ENCODE measurements around the gene RPL10. TPM values are rescaled to one million over a fixed set of nuclear protein-coding genes. Genes with fewer than 3 reads are reported as not detected.
"Not testable (repeated sequence)": the region's sequence is repeated elsewhere in the genome, so short reads cannot be mapped to it uniquely, and the experiment has no call there.

RPL10 gene
- total RNA-seq, 1 donor from 2014 or later: 3,070 TPM

GRCh38 chrX:154375156-154375504 is 23.0 kb upstream of the RPL10 start:
- intact Hi-C loops (cut with micrococcal nuclease): no loop called here

- intact Hi-C loops (cut with micrococcal nuclease): no loop called here
Observed at GRCh38 chrX:154376774-154377173, 21.4 kb upstream of the RPL10 start.

- intact Hi-C loops (cut with micrococcal nuclease): no loop called here
Observed at GRCh38 chrX:154378059-154378798, 19.9 kb upstream of the RPL10 start.

- intact Hi-C loops (cut with micrococcal nuclease): loop anchor here (1.0 kb wide), 1 partner anchor 10 kb away; no protein-coding TSS in a partner anchor
Observed at GRCh38 chrX:154378799-154379568, 19.2 kb upstream of the RPL10 start, which contains the start of gene EMD. Gene EMD (plus strand): TSS chrX:154379295. CDS start chrX:154379485, 190 bp downstream.

- intact Hi-C loops (cut with micrococcal nuclease): loop anchor here (1.0 kb wide), 1 partner anchor 10 kb away; no protein-coding TSS in a partner anchor
Observed at GRCh38 chrX:154379569-154379951, 18.6 kb upstream of the RPL10 start.

GRCh38 chrX:154380153-154380552 is 18.0 kb upstream of the RPL10 start:
- intact Hi-C loops (cut with micrococcal nuclease): no loop called here

- intact Hi-C loops (cut with micrococcal nuclease): no loop called here
Observed at GRCh38 chrX:154380787-154381186, 17.4 kb upstream of the RPL10 start.

GRCh38 chrX:154381271-154381670 is 16.9 kb upstream of the RPL10 start:
- intact Hi-C loops (cut with micrococcal nuclease): no loop called here

GRCh38 chrX:154382483-154383069 is 15.6 kb upstream of the RPL10 start:
- intact Hi-C loops (cut with micrococcal nuclease): no loop called here

GRCh38 chrX:154383359-154384283 is 14.6 kb upstream of the RPL10 start:
- intact Hi-C loops (cut with micrococcal nuclease): no loop called here

- intact Hi-C loops (cut with micrococcal nuclease): no loop called here
Observed at GRCh38 chrX:154384284-154384892, 13.8 kb upstream of the RPL10 start.

GRCh38 chrX:154388094-154388493 is 10.1 kb upstream of the RPL10 start:
- intact Hi-C loops (cut with micrococcal nuclease): not testable (repeated sequence)

GRCh38 chrX:154388649-154389048 is 9.5 kb upstream of the RPL10 start:
- intact Hi-C loops (cut with micrococcal nuclease): not testable (repeated sequence)

GRCh38 chrX:154389812-154390747 is 8.1 kb upstream of the RPL10 start:
- intact Hi-C loops (cut with micrococcal nuclease): not testable (repeated sequence)

- intact Hi-C loops (cut with micrococcal nuclease): loop anchor here (5.0 kb wide), 3 partner anchors 41 to 121 kb away; partner anchors contain the start of genes FAM3A, GDI1 and SLC10A3
Observed at GRCh38 chrX:154396363-154396762, 1.8 kb upstream of the RPL10 start.

- intact Hi-C loops (cut with micrococcal nuclease): loop anchor here (5.0 kb wide), 3 partner anchors 40 to 120 kb away; partner anchors contain the start of genes FAM3A, GDI1 and SLC10A3
Observed at GRCh38 chrX:154396973-154397887, 947 bp upstream of the RPL10 start.

GRCh38 chrX:154398668-154399526 is 720 bp downstream of the RPL10 start:
- intact Hi-C loops (cut with micrococcal nuclease): loop anchor here (5.0 kb wide), 3 partner anchors 38 to 118 kb away; partner anchors contain the start of genes FAM3A, GDI1 and SLC10A3
